ENCODE measurements around the gene CD37. TPM values are rescaled to one million over a fixed set of nuclear protein-coding genes. Genes with fewer than 3 reads are reported as not detected.

The CD37 gene
- total RNA-seq, 1 experiment from 2014 or later: not detected

GRCh38 chr19:49326165-49326704 is 9.0 kb upstream of the CD37 start:
- H3K4me2 ChIP-seq (ENCODE audit: insufficient read depth, insufficient read length, low read length): no peak overlapping the region
- H2AFZ ChIP-seq (ENCODE audit: low read length): no peak overlapping the region
- no peaks in the 10 kb centered on the region for H3K4me1 ChIP-seq (ENCODE audit: insufficient read depth, low read length)
- peaks cover 0 to 2% of the 10 kb centered on the region in 2 experiments; a peak in 1 of 4 replicates for H3K4me1 Mint-ChIP-seq
- no peak overlapping the region for H3K27ac Mint-ChIP-seq
- H3K18ac ChIP-seq (ENCODE audit: insufficient read length, low read depth, low read length): no peak overlapping the region
- H3K79me1 ChIP-seq (ENCODE audit: insufficient read depth, low read depth, low read length, poor library complexity, severe bottlenecking): no peaks in the 10 kb centered on the region
- no peak overlapping the region for H2BK20ac ChIP-seq (ENCODE audit: low read depth, low read length, poor library complexity, severe bottlenecking)
- H3T11ph ChIP-seq (ENCODE audit: low read length): no peak overlapping the region
- H3K14ac ChIP-seq (ENCODE audit: insufficient read depth, low read length): no peak overlapping the region
- H3K27me3 ChIP-seq (ENCODE audit: insufficient read depth, low read length): no peaks in the 10 kb centered on the region
- TF ChIP-seq CTCF (conservative IDR thresholded peaks at IDR 0.05): no peak
- no peak overlapping the region for H4K5ac ChIP-seq (ENCODE audit: insufficient read length, low read depth, low read length)
- H4K8ac ChIP-seq (replicated peaks; ENCODE audit: insufficient read length, low read depth, low read length): no peak overlapping the region
- H4K20me1 ChIP-seq (ENCODE audit: control insufficient read depth, insufficient read depth, insufficient read length): no peaks in the 10 kb centered on the region
- no peak overlapping the region for H3K4me3 Mint-ChIP-seq
- DNase-seq: no peak
- peaks cover 10 to 12% of the 10 kb centered on the region in 2 experiments; a peak in 4 of 5 replicates for H3K9me3 Mint-ChIP-seq
- no peak overlapping the region for H2BK15ac ChIP-seq (ENCODE audit: low read depth, low read length)
- H3K23me2 ChIP-seq (ENCODE audit: insufficient read length, low read depth, low read length, poor library complexity, severe bottlenecking): no peaks in the 10 kb centered on the region
- H2AK5ac ChIP-seq (ENCODE audit: insufficient read length, low read length): no peak overlapping the region
- no peak overlapping the region for H2BK120ac ChIP-seq (ENCODE audit: low read depth, low read length, poor library complexity, severe bottlenecking)
- H3K9ac ChIP-seq (ENCODE audit: extremely low read depth, insufficient read length, low read length): no peak overlapping the region
- H3K23ac ChIP-seq (ENCODE audit: insufficient read length, low read depth, low read length): no peak overlapping the region
- H3K9me3 ChIP-seq (ENCODE audit: control insufficient read depth, low read depth, low read length): no peaks in the 10 kb centered on the region
- no peak overlapping the region for H3K27ac ChIP-seq (ENCODE audit: insufficient read length, low read depth, low read length)
- H3K79me2 ChIP-seq (ENCODE audit: insufficient read depth, low read length): no peaks in the 10 kb centered on the region
- H4K91ac ChIP-seq (ENCODE audit: insufficient read length, low read depth, low read length): no peak overlapping the region
- no peak overlapping the region for H2BK12ac ChIP-seq (ENCODE audit: insufficient read length, low read depth, low read length)
- H3K56ac ChIP-seq (ENCODE audit: insufficient read length, low read depth, low read length): no peak overlapping the region
- no peak overlapping the region for H3K4ac ChIP-seq (ENCODE audit: low read depth, low read length)
- H2BK5ac ChIP-seq (ENCODE audit: insufficient read length, low read length): no peak overlapping the region
- peaks cover 5 to 35% (median 12%) of the 10 kb centered on the region in 3 experiments for H3K36me3 Mint-ChIP-seq (ENCODE audit: insufficient read depth in 1 of 3, low read depth in 3 of 3)
- H3K27me3 Mint-ChIP-seq (ENCODE audit: low read depth): no peaks in the 10 kb centered on the region; the same call in none of the 2 replicates
- no CpG with 5 or more reads among the region's 3 CpGs for WGBS (ENCODE audit: extremely low coverage, insufficient read length, low lambda C conversion rate)

Data from H9 (cell line).